ENCODE measurements around the gene OR10G7.

OR10G7 gene

DNA sequence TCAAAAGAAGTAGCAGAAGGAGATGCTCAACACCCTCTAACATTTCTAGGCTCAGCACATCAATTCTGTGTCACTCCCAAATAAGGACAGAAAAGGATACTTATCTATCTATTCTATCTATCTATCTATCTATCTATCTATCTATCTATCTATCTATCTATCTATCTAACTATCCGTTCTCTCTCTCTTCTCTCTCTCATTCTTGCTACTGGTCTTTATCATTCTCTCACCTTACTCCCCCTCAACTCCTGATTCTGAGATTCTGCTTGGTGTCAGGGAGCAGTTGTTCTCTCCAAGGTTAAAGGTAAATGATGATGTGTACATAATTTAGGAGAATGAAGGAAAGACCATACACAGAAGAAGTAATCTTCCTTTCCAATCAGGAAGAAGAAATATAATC lies 46.0 kb downstream of the OR10G7 start, which contains the start of gene OR10G6:
OR10G6 (minus strand) TSS at position 43 of the 400 bp plus-strand sequence; CDS start at position 43, 0 bp downstream.
- no peak for DNase-seq (ENCODE audit: low read depth)
- TF ChIP-seq, protein P1, sequence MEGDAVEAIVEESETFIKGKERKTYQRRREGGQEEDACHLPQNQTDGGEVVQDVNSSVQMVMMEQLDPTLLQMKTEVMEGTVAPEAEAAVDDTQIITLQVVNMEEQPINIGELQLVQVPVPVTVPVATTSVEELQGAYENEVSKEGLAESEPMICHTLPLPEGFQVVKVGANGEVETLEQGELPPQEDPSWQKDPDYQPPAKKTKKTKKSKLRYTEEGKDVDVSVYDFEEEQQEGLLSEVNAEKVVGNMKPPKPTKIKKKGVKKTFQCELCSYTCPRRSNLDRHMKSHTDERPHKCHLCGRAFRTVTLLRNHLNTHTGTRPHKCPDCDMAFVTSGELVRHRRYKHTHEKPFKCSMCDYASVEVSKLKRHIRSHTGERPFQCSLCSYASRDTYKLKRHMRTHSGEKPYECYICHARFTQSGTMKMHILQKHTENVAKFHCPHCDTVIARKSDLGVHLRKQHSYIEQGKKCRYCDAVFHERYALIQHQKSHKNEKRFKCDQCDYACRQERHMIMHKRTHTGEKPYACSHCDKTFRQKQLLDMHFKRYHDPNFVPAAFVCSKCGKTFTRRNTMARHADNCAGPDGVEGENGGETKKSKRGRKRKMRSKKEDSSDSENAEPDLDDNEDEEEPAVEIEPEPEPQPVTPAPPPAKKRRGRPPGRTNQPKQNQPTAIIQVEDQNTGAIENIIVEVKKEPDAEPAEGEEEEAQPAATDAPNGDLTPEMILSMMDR (IDR thresholded peaks at IDR 0.05; ENCODE audit: low read length, missing control alignments), result no peak

More for the DNA sequence above, 46.0 kb downstream of the OR10G7 start, which contains the start of gene OR10G6:
- H3K4me3 ChIP-seq (replicated peaks; ENCODE audit: low read depth, low read length), result no peak within 1 kb of the TSS
